Fibroblast of the aortic adventitia (primary cell): ENCODE measurements around the gene NUP188. TPM values are rescaled to one million over a fixed set of nuclear protein-coding genes. Genes with fewer than 3 reads are reported as not detected.

Source experiments
- DNase-seq: peaks from one replicate; pipeline ENCODE4 v3.0.0-alpha.2; 2010; ENCODE audit warnings: low read depth
- H3K4me3 ChIP-seq: 2 replicates; pipeline ENCODE4 v1.5.1; 2011; ENCODE audit warnings: low read depth, mild to moderate bottlenecking, control low read depth, low read length, moderate library complexity
- CTCF ChIP-seq: IDR thresholded peaks from 2 replicates; pipeline ENCODE4 v1.5.1; 2011; ENCODE audit warnings: mild to moderate bottlenecking, low read length, control low read depth, inconsistent platforms; ENCODE audit not compliant: insufficient read depth
- total RNA-seq: library from RNA; depleted of rRNA; stranded (reverse); fragments of >200 nt; gene quantifications from 2 replicates; pipeline ENCODE4 v1.2.3, GENCODE V29; 2012; ENCODE audit warnings: low replicate concordance

Gene NUP188
- total RNA-seq, 1 donor = 69.1 TPM

DNA sequence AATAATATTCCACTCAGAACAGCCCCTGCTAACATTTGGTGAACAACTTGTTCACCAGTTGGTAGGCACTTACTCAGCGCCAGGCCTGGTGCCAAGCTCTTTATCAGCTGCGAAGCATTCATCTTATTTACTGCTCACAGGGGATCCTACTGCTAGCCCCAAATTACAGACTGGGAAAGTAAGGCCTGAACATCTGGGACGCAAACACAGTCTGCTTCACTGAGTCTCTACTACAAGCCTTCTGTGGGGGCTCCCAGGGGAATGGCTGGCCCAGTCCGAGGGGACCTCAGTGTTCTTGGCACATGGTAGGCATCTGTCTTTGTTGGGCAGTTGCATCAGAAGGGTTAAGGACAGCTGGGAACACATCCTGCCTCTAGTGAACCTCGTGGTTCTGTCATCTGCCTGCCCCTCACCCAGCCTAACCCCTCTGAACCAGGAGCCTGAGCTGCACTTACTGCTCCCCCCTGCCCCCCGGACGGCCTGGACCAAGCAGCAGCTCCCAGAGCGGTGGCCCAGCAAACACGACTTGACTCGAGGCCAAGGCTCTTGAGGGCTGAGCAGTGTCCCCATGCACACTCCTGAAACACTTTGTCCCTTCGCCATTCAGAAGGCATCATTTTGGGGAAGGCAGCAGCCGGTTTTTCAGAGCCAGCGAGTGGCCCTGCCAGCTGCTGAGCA lies 27.0 kb upstream of the NUP188 start, which contains the start of gene PHYHD1:
TSS of gene PHYHD1 (plus strand) at position 602 of the 678 bp plus-strand sequence. CDS start 1,342 bp downstream, outside the sequence.
- H3K4me3 ChIP-seq = peak within 1 kb of the TSS; percentile 5

DNA sequence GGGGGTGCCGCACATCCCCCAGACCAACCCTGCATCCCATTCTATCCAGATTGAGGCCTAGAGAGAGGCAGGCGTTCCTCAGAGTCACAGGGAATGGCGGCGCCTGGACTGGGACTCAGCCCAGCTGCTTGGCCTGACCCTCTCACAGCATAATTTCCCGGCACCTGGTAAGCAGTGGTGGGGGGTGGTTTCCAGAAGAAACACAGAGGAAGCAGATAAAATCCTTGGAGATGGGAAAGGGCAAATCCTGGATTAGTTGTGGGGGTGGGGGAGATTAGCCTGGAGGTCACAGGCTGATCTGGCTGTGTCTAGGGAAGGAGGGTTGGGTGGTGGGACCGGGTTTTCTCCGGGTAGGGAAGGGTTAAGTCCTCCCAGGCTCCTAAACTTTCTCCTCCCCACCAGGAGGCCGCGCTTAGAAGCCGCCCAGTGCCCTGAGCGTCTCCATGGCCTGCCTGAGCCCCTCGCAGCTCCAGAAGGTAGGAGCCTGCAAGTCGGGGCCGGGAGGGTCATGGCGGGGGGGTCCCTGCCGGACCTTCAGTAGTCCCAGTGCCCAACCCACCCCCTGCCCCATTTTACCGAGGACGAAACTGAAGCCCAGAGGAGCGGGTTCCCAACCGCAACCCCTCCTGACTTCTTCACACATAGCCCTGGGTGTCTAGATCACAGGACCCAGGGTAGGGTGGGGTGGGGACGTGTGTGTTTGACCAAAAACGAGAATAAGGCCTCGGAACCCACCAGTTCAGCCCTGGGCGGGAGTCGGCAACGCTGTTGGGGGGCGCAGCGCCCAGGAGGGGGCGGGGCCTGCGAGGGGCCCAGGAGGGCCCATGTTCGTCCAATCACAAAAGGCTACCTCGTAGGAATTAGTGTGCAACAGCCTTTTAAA lies 25.4 kb upstream of the NUP188 start:
- TF ChIP-seq CTCF = peak; percentile 21
- DNase-seq = peak; percentile 53
- peak overlapping the region; percentile 54 for H3K4me3 ChIP-seq

More for the DNA sequence above, 27.0 kb upstream of the NUP188 start, which contains the start of gene PHYHD1:
- peak; percentile 77 for DNase-seq
- TF ChIP-seq CTCF = no peak

DNA sequence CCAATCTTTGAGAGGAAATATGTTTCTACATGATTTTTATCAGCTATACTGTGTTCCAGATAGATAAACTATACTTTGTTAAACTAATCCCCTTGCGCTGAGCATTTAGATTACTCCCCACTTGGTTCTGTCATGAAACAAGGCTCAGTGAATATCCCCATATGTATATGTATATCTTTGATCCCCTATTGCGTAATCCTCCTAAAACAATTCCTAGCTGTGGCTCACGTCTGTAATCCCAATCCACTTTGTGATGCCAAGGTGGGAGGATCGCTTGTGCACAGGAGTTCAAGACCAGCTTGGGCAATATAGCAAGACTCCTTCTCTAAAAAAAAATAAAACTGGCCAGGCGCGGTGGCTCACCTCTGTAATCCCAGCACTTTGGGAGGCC lies 24.0 kb upstream of the NUP188 start:
- no peak overlapping the region for H3K4me3 ChIP-seq
- TF ChIP-seq CTCF = no peak
- DNase-seq = no peak

- DNase-seq = peak; percentile 58
- no peak overlapping the region for H3K4me3 ChIP-seq
- peak; percentile 89 for TF ChIP-seq CTCF
These were observed 19.6 kb upstream of the NUP188 start for GRCh38 chr9:128927731-128928411.

DNA sequence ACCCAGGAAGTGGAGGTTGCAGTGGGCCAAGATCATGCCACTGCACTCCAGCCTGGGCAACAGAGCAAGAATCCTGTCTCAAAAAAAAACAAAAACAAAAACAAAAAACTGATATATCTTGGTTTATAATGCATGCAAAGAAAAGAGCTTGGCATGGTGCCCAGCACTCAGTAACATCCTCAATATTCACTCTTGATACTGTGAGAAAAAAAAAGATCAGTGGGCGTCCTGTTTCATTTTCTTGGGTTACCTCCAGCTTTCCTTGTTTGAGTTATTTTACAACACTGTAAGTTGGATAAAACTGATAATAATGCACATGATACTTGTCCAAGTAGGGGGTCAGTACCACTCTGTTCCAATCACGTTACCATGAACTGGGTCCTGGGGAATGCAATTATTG lies 18.9 kb upstream of the NUP188 start:
- no peak overlapping the region for H3K4me3 ChIP-seq
- no peak for DNase-seq
- TF ChIP-seq CTCF = no peak

GRCh38 chr9:128929560-128929959 lies 17.9 kb upstream of the NUP188 start:
- no peak for DNase-seq
- no peak for TF ChIP-seq CTCF
- H3K4me3 ChIP-seq = no peak overlapping the region
